Hematopoietic multipotent progenitor cell treated with erythropoietin and hydrocortisone succinate and interleukin-3 and kit ligand, for 4 days (in vitro differentiated cells): ENCODE data around the gene BMAL2.
A peak's percentile ranks its signal among the peaks of the same experiment; 100 is the strongest.

Experiments used
- DNase-seq: peaks from one replicate; pipeline ENCODE4 v3.0.0-alpha.2; 2015

Gene BMAL2

GRCh38 chr12:27330846-27331245 is 1.8 kb upstream of the BMAL2 start:
- no peak for DNase-seq

GRCh38 chr12:27331291-27331926 is 1.2 kb upstream of the BMAL2 start:
- DNase-seq: peak; percentile 75

- no peak for DNase-seq
Observed at GRCh38 chr12:27331927-27332324, 710 bp upstream of the BMAL2 start.

- no peak for DNase-seq
Observed at GRCh38 chr12:27332407-27332713, 276 bp upstream of the BMAL2 start.

DNA sequence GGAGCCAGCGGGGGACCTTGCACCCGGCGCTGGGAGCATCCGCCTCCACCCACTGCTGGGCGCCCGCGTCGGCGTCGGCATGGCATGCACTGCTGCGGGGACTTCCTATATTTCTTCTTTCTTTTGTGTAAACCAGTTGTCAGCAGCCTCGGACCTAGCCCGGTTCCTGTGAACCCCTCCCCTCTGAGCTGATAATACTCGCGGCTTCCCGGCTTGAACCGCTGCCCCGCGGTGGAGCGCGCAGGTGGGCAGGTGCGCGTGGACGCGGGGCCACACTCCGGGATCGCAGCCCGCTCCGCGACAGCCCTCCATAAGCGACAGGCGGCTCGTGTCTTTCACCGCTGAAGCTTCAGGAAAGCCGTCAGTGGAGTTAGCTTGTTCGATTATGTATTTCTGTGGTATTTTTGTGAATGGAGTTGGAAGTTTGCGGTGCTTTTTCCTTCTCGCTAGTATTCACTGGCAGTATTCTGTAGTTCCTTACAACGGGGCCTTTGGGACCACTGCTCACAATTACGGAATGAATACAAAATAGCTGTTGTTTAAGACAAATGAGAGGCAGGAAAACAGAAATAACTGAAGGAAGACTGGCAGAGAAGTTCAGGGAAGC is 870 bp downstream of the BMAL2 start:
- DNase-seq: peak; percentile 78

DNA sequence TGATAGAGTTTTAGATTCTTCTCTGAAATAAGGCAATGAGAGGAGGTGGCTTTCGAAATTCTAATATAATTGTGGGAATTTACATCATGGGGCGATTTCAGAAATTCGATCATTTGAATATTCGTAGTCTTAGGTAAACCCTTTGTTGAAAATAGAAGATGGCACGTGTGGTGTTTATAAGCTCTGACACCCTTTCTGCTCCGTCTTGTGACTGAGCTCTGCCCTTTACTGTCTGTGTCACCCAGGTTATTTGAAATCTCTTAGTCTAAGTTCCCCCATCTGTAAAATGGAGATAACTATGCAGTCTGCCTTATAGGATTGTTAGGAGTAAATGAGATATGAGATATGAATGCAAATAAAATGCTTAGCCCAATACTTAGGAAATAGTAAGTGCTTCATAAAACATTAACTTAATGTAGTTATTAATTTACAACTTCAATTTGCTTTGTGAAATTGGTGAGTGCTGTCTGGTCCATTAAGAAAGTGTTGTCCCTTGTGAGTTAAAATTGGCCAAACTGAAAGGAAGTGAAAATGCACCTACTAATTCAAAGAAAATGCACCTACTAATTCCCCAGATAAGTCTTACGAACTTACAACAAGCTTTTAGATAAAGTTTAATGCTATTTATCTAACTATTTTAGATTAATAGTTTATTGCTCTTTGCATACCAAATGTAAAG is 1.5 kb downstream of the BMAL2 start:
- DNase-seq: peak; percentile 71

DNA sequence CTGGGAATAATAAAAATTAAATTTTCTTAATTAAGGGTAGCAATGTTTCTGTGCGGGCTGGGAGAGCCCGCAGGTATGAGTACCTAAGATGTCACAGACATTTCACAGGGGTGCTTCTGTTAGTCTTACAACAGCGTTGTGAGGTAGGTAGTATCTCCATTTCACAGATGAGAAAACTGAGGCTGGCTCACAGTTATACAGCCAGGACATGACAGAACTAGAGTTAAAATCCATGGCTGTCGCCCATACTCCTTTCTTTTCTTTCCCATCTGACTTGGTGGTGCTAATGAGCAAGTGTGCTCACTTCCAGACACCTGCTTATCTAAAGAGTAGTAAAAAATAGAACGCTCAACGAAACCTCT is 2.1 kb downstream of the BMAL2 start:
- no peak for DNase-seq

- no peak for DNase-seq
Observed at GRCh38 chr12:27335364-27336281, 3.0 kb downstream of the BMAL2 start.

- no peak for DNase-seq
Observed at GRCh38 chr12:27336282-27336653, 3.6 kb downstream of the BMAL2 start.

- DNase-seq: no peak
Observed at GRCh38 chr12:27337376-27337775, 4.7 kb downstream of the BMAL2 start.

- DNase-seq: no peak
Observed at GRCh38 chr12:27338473-27338872, 5.8 kb downstream of the BMAL2 start.

GRCh38 chr12:27340971-27341370 is 8.3 kb downstream of the BMAL2 start:
- DNase-seq: no peak

DNA sequence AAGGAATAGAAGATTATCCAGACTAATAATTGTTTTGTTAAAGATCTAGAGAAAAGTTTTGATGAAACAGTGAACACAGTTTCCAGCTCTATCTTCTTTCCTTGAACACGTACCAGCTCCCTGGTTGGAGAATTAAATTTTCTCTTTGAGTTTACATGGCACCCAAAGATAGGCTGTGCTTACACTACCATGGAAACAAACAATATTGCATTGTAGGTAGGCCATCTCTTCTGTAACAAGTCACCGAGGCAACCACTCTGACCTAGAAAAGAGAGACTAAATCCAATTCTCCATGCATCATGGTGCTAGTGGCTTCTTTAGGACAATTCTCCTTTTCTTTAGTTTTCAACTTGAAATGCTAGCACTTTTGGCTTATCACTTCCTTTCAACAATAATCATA is 9.9 kb downstream of the BMAL2 start:
- no peak for DNase-seq

- no peak for DNase-seq
Observed at GRCh38 chr12:27343255-27344000, 10.8 kb downstream of the BMAL2 start.

DNA sequence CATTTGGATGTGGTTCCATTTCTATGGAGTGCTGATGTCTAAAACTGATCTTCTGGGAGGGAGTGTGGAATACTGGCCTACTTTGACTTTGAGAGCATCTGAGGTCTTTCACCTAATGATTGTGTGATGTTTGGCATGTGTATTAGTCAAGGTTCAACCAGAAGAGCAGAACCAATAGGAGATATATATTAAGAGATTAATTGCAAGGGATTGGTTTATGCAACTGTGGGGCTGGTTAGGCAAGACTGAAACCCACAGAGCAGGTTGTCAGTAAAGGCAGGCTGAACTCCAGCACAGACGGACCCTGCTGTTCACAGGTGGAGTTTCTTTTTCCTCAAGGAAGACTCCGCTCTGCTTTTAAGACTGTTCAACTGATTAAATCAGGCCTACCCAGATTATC is 11.6 kb downstream of the BMAL2 start:
- no peak for DNase-seq

DNA sequence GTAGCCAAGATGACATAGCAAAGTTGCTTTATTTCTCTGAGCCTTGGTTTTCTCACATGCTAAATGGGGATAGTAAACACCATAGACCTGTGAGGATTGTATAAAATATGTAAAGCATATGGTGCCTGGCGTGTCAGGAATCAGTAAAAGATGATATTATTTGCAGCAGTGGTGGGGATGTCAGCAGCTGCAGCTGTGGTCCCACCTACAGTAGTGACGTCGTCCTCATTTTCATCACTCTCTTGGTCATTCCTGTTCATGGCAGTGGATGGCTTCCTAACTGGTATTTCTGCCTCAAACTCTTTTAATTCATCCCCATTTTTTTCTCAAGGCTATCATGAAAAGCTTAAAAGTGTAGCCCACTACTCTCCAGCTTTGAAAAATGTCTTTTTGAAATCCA is 12.1 kb downstream of the BMAL2 start:
- DNase-seq: no peak

- DNase-seq: no peak
Observed at GRCh38 chr12:27345376-27345775, 12.7 kb downstream of the BMAL2 start.

GRCh38 chr12:27347779-27348178 is 15.1 kb downstream of the BMAL2 start:
- no peak for DNase-seq

DNA sequence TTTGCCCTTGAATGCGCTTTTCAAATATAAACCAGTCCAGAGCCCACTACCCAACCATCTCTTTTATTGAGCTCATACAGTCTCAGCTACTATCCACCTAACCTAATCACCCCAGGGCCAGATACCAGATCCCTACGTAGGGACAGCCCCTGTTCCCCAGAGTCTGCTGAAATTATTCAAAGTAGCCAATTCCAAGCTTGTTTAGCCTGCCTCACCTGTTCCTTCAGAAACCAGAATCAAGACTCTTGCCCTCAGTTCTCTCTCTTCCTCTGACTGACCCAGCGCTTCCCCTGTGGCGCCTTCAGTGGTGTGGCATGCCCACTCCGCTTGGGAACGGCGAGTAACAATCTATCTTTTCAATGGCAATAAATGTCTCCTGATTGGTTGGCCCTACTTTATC is 18.8 kb downstream of the BMAL2 start:
- DNase-seq: no peak

GRCh38 chr12:27355486-27355885 is 22.9 kb downstream of the BMAL2 start:
- DNase-seq: no peak

DNA sequence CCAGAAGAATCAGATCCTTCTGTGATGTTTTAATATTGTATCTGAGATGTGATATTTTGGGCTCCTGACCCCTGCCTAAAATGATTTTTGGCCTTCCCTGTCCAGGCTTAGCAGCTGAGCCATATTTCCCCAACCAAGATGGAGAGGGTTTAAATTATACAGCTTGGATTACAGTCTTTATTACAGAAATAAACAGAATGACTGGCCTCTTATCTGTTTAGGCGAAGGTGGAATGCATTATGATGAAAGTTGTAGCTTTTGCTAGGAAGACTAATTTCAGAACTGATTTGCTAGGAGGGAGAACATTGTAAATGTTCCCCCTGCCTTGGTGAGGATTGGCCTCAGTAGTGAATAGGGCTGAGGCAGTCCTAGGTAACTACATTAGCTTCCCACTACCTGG is 23.3 kb downstream of the BMAL2 start:
- no peak for DNase-seq

DNA sequence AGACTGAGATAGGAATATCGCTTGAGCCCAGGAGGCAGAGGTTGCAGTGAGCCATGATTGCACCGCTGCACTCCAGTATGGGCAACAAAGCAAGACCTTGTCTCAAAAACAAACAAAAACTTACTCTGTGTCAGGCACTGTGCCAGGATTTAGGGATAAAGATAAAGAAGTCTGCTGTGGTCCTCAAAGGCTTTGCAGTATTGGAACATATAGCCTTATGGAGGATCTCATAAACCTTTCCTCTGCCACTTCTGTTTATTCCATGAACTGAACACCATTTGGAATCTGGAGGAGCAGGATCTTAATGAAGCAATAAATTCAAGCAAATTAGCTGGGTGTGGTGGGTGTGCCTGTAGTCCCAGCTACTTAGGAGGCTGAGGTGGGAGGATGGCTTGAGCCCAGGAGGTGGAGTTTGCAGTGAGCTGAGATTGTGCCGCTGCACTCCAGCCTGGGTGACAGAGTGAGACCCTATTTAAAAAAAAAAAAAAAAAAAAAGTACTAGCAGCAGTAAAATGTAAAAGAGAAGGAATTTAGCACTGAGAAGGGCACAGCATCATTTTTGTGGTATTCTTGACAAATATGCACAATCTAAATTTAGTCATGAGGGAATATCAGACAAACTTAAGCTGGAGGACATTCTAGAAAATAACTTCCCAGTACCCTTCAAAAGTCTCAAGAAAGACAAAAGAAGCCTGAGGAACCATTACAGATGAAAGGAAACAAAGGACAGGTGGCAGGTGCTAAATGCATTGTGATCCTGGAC is 27.1 kb downstream of the BMAL2 start:
- no peak for DNase-seq
